ENCODE results near the gene ENTREP1.

The ENTREP1 gene

GRCh38 chr9:69323861-69324260 is 1.2 kb upstream of the ENTREP1 start:
- peak overlapping the region; percentile 66; the same call in 1 of the 2 replicates for H3K9ac ChIP-seq (ENCODE audit: low read depth, low read length)
- H3K9me3 ChIP-seq (ENCODE audit: insufficient read depth, low read depth, low read length), result no peaks in the 10 kb centered on the region
- H3K36me3 ChIP-seq (ENCODE audit: insufficient read depth, low read depth, low read length), result no peaks in the 10 kb centered on the region
- no peak overlapping the region for H3K27ac ChIP-seq (ENCODE audit: low read length)
- H3K4me1 ChIP-seq (ENCODE audit: insufficient read depth, low read length), result peaks cover 18% of the 10 kb centered on the region; the same call in 1 of the 2 replicates
- peak overlapping the region; percentile 77; the same call in 1 of the 2 replicates for H3K4me3 ChIP-seq (ENCODE audit: low read length)
- peaks cover 53% of the 10 kb centered on the region for H3K27me3 ChIP-seq (ENCODE audit: insufficient read depth, low read length)

GRCh38 chr9:69325409-69326212 is 596 bp downstream of the ENTREP1 start:
- H3K9ac ChIP-seq (ENCODE audit: low read depth, low read length), result peak overlapping the region; percentile 68; the same call in 1 of the 2 replicates
- peaks cover 53% of the 10 kb centered on the region for H3K27me3 ChIP-seq (ENCODE audit: insufficient read depth, low read length)
- H3K4me1 ChIP-seq (ENCODE audit: insufficient read depth, low read length), result peaks cover 7% of the 10 kb centered on the region; the same call in 1 of the 2 replicates
- no peaks in the 10 kb centered on the region for H3K36me3 ChIP-seq (ENCODE audit: insufficient read depth, low read depth, low read length)
- peak overlapping the region; percentile 77 for H3K4me3 ChIP-seq (ENCODE audit: low read length)
- no peaks in the 10 kb centered on the region for H3K9me3 ChIP-seq (ENCODE audit: insufficient read depth, low read depth, low read length)
- no peak overlapping the region for H3K27ac ChIP-seq (ENCODE audit: low read length)

- Histone ChIP-seq H3K4me3 (ENCODE audit: low read length) (peak overlapping the region; percentile 77), H3K9me3 (ENCODE audit: insufficient read depth, low read depth, low read length) (no peaks in the 10 kb centered on the region), H3K4me1 (ENCODE audit: insufficient read depth, low read length) (peaks cover 7% of the 10 kb centered on the region; the same call in 1 of the 2 replicates), H3K9ac (ENCODE audit: low read depth, low read length) (no peak overlapping the region), H3K27ac (ENCODE audit: low read length) (no peak overlapping the region), H3K36me3 (ENCODE audit: insufficient read depth, low read depth, low read length) (no peaks in the 10 kb centered on the region), H3K27me3 (ENCODE audit: insufficient read depth, low read length) (peaks cover 53% of the 10 kb centered on the region)
These were observed 1.2 kb downstream of the ENTREP1 start for GRCh38 chr9:69326261-69326660.

GRCh38 chr9:69330580-69330979 is 5.6 kb downstream of the ENTREP1 start:
- H3K4me1 ChIP-seq (ENCODE audit: insufficient read depth, low read length), result peaks cover 21% of the 10 kb centered on the region
- no peak overlapping the region for H3K27ac ChIP-seq (ENCODE audit: low read length)
- peaks cover 24% of the 10 kb centered on the region for H3K27me3 ChIP-seq (ENCODE audit: insufficient read depth, low read length)
- H3K9ac ChIP-seq (ENCODE audit: low read depth, low read length), result no peak overlapping the region
- H3K36me3 ChIP-seq (ENCODE audit: insufficient read depth, low read depth, low read length), result no peaks in the 10 kb centered on the region
- no peaks in the 10 kb centered on the region for H3K9me3 ChIP-seq (ENCODE audit: insufficient read depth, low read depth, low read length)
- no peak overlapping the region for H3K4me3 ChIP-seq (ENCODE audit: low read length)

- Histone ChIP-seq H3K27me3 (ENCODE audit: insufficient read depth, low read length) (peaks cover 15% of the 10 kb centered on the region), H3K4me1 (ENCODE audit: insufficient read depth, low read length) (peaks cover 18% of the 10 kb centered on the region), H3K36me3 (ENCODE audit: insufficient read depth, low read depth, low read length) (no peaks in the 10 kb centered on the region), H3K27ac (ENCODE audit: low read length) (no peak overlapping the region), H3K4me3 (ENCODE audit: low read length) (no peak overlapping the region), H3K9ac (ENCODE audit: low read depth, low read length) (no peak overlapping the region), H3K9me3 (ENCODE audit: insufficient read depth, low read depth, low read length) (no peaks in the 10 kb centered on the region)
These were observed 6.4 kb downstream of the ENTREP1 start for GRCh38 chr9:69331444-69331843.

- Histone ChIP-seq H3K4me1 (ENCODE audit: insufficient read depth, low read length) (peaks cover 18% of the 10 kb centered on the region), H3K36me3 (ENCODE audit: insufficient read depth, low read depth, low read length) (no peaks in the 10 kb centered on the region), H3K4me3 (ENCODE audit: low read length) (no peak overlapping the region), H3K27me3 (ENCODE audit: insufficient read depth, low read length) (peaks cover 8% of the 10 kb centered on the region), H3K27ac (ENCODE audit: low read length) (no peak overlapping the region), H3K9ac (ENCODE audit: low read depth, low read length) (no peak overlapping the region), H3K9me3 (ENCODE audit: insufficient read depth, low read depth, low read length) (no peaks in the 10 kb centered on the region)
These were observed 7.2 kb downstream of the ENTREP1 start for GRCh38 chr9:69332067-69332685.

GRCh38 chr9:69333716-69334115 is 8.7 kb downstream of the ENTREP1 start:
- H3K27me3 ChIP-seq (ENCODE audit: insufficient read depth, low read length), result no peaks in the 10 kb centered on the region
- H3K27ac ChIP-seq (ENCODE audit: low read length), result no peak overlapping the region
- no peak overlapping the region for H3K4me3 ChIP-seq (ENCODE audit: low read length)
- H3K4me1 ChIP-seq (ENCODE audit: insufficient read depth, low read length), result peaks cover 14% of the 10 kb centered on the region
- no peaks in the 10 kb centered on the region for H3K36me3 ChIP-seq (ENCODE audit: insufficient read depth, low read depth, low read length)
- H3K9ac ChIP-seq (ENCODE audit: low read depth, low read length), result no peak overlapping the region
- no peaks in the 10 kb centered on the region for H3K9me3 ChIP-seq (ENCODE audit: insufficient read depth, low read depth, low read length)

GRCh38 chr9:69334317-69334716 is 9.3 kb downstream of the ENTREP1 start:
- no peaks in the 10 kb centered on the region for H3K27me3 ChIP-seq (ENCODE audit: insufficient read depth, low read length)
- no peaks in the 10 kb centered on the region for H3K36me3 ChIP-seq (ENCODE audit: insufficient read depth, low read depth, low read length)
- no peak overlapping the region for H3K27ac ChIP-seq (ENCODE audit: low read length)
- no peak overlapping the region for H3K9ac ChIP-seq (ENCODE audit: low read depth, low read length)
- no peaks in the 10 kb centered on the region for H3K9me3 ChIP-seq (ENCODE audit: insufficient read depth, low read depth, low read length)
- H3K4me3 ChIP-seq (ENCODE audit: low read length), result no peak overlapping the region
- H3K4me1 ChIP-seq (ENCODE audit: insufficient read depth, low read length), result peaks cover 14% of the 10 kb centered on the region

- H3K27ac ChIP-seq (ENCODE audit: low read length), result no peak overlapping the region
- peaks cover 17% of the 10 kb centered on the region for H3K4me1 ChIP-seq (ENCODE audit: insufficient read depth, low read length)
- no peaks in the 10 kb centered on the region for H3K9me3 ChIP-seq (ENCODE audit: insufficient read depth, low read depth, low read length)
- no peak overlapping the region for H3K4me3 ChIP-seq (ENCODE audit: low read length)
- no peaks in the 10 kb centered on the region for H3K36me3 ChIP-seq (ENCODE audit: insufficient read depth, low read depth, low read length)
- H3K9ac ChIP-seq (ENCODE audit: low read depth, low read length), result no peak overlapping the region
- H3K27me3 ChIP-seq (ENCODE audit: insufficient read depth, low read length), result no peaks in the 10 kb centered on the region
These were observed 14.6 kb downstream of the ENTREP1 start for GRCh38 chr9:69339620-69340019.

GRCh38 chr9:69340631-69341030 is 15.6 kb downstream of the ENTREP1 start:
- Histone ChIP-seq H3K4me3 (ENCODE audit: low read length) (no peak overlapping the region), H3K9me3 (ENCODE audit: insufficient read depth, low read depth, low read length) (no peaks in the 10 kb centered on the region), H3K9ac (ENCODE audit: low read depth, low read length) (no peak overlapping the region), H3K27ac (ENCODE audit: low read length) (no peak overlapping the region), H3K27me3 (ENCODE audit: insufficient read depth, low read length) (no peaks in the 10 kb centered on the region), H3K4me1 (ENCODE audit: insufficient read depth, low read length) (peaks cover 17% of the 10 kb centered on the region), H3K36me3 (ENCODE audit: insufficient read depth, low read depth, low read length) (no peaks in the 10 kb centered on the region)

GRCh38 chr9:69342769-69343168 is 17.8 kb downstream of the ENTREP1 start:
- H3K27me3 ChIP-seq (ENCODE audit: insufficient read depth, low read length), result no peaks in the 10 kb centered on the region
- peaks cover 17% of the 10 kb centered on the region for H3K4me1 ChIP-seq (ENCODE audit: insufficient read depth, low read length)
- no peak overlapping the region for H3K4me3 ChIP-seq (ENCODE audit: low read length)
- no peak overlapping the region for H3K27ac ChIP-seq (ENCODE audit: low read length)
- H3K9ac ChIP-seq (ENCODE audit: low read depth, low read length), result no peak overlapping the region
- no peaks in the 10 kb centered on the region for H3K9me3 ChIP-seq (ENCODE audit: insufficient read depth, low read depth, low read length)
- no peaks in the 10 kb centered on the region for H3K36me3 ChIP-seq (ENCODE audit: insufficient read depth, low read depth, low read length)

- Histone ChIP-seq H3K4me1 (ENCODE audit: insufficient read depth, low read length) (peaks cover 17% of the 10 kb centered on the region), H3K4me3 (ENCODE audit: low read length) (no peak overlapping the region), H3K9ac (ENCODE audit: low read depth, low read length) (no peak overlapping the region), H3K27ac (ENCODE audit: low read length) (no peak overlapping the region), H3K9me3 (ENCODE audit: insufficient read depth, low read depth, low read length) (no peaks in the 10 kb centered on the region), H3K27me3 (ENCODE audit: insufficient read depth, low read length) (no peaks in the 10 kb centered on the region), H3K36me3 (ENCODE audit: insufficient read depth, low read depth, low read length) (no peaks in the 10 kb centered on the region)
These were observed 19.4 kb downstream of the ENTREP1 start for GRCh38 chr9:69344459-69344858.

Data from iPS-20b (cell line).